Vagina (tissue), 2 donors: ENCODE data around the gene ITPKA.

Source experiments
- POLR2A ChIP-seq, 2 donors: fragments of 450-650 bp; IDR thresholded peaks; one replicate each; pipeline ENCODE4 v1.6.1; 2017; ENCODE audit warnings: antibody characterized with exemption in 2 of 2, mild to moderate bottlenecking in 2 of 2, moderate library complexity in 2 of 2
- TF ChIP-seq, protein P1 (sequence below), 3 experiments: fragments of 450-650 bp in 2 of 3; fragments of 200-600 bp in 1 of 3; sonication (generic) in 1 of 3; IDR thresholded peaks; one replicate each; pipeline ENCODE4 v1.5.1; 2017 to 2019; ENCODE audit warnings: antibody characterized with exemption in 3 of 3, mild to moderate bottlenecking in 2 of 3, moderate library complexity in 2 of 3

DNA sequence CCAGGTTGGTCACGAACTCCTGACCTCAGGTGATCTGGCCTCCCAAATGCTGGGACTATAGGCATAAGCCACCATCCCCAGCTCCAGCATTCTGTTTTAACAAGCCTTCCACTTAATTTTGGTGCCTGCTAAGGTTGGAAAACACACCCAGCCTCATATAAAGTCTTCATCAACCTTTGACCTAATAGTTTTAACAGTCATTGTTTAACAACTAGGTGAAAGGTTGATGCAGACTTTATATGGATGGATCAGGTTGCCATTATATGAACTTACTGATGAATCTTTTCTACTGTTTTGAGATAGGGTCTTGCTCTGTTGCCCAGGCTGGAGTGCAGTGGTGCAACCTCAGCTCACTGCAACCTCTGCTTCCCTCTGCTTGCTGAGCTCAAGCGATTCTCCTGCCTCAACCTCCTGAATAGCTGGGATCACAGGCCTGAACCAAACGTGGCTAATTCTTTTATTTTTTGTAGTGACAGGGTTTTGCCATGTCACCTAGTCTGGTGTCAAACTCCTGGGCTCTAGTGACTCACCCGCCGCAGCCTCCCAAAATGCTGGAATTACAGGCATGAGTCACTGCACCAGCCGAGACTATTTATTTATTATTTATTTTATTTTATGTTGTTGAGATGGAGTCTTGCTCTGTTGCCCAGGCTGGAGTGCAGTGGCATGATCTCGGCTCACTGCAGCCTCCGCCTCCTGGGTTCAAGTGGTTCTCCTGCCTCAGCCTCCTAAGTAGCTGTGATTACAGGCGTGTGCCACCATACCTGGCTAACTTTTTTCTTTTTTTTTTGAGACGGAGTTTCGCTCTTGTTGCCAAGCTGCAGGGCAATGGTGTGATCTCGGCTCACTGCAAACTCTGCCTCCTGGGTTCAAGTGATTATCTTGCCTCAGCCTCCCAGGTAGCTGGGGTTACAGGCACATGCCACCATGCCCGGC lies 53.4 kb downstream of the ITPKA start:
- TF ChIP-seq, protein P1, sequence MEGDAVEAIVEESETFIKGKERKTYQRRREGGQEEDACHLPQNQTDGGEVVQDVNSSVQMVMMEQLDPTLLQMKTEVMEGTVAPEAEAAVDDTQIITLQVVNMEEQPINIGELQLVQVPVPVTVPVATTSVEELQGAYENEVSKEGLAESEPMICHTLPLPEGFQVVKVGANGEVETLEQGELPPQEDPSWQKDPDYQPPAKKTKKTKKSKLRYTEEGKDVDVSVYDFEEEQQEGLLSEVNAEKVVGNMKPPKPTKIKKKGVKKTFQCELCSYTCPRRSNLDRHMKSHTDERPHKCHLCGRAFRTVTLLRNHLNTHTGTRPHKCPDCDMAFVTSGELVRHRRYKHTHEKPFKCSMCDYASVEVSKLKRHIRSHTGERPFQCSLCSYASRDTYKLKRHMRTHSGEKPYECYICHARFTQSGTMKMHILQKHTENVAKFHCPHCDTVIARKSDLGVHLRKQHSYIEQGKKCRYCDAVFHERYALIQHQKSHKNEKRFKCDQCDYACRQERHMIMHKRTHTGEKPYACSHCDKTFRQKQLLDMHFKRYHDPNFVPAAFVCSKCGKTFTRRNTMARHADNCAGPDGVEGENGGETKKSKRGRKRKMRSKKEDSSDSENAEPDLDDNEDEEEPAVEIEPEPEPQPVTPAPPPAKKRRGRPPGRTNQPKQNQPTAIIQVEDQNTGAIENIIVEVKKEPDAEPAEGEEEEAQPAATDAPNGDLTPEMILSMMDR (IDR thresholded peaks at IDR 0.05) = no peak
- TF ChIP-seq POLR2A (IDR thresholded peaks at IDR 0.05) = no peak
